WERI-Rb-1 (cell line): ENCODE measurements around the gene RAB11FIP5.

ENCODE experiments used
- DNase-seq: peaks from one replicate; pipeline ENCODE4 v3.0.0-alpha.2; 2020
- H3K27ac ChIP-seq: fragments of 250-450 bp; sonication (Bioruptor Pico); 2 replicates; pipeline ENCODE4 v1.5.1; 2020; ENCODE audit warnings: mild to moderate bottlenecking, moderate library complexity
- H3K27me3 ChIP-seq: fragments of 250-450 bp; sonication (Bioruptor Pico); 2 replicates; pipeline ENCODE4 v1.5.1; 2021; ENCODE audit warnings: mild to moderate bottlenecking, low read depth, moderate library complexity; ENCODE audit not compliant: insufficient read depth, severe bottlenecking
- H3K36me3 ChIP-seq: fragments of 250-450 bp; sonication (Bioruptor Pico); 2 replicates; pipeline ENCODE4 v1.5.1; 2020; ENCODE audit warnings: mild to moderate bottlenecking, moderate library complexity
- H3K4me3 ChIP-seq: 2 replicates; pipeline ENCODE4 v1.5.1; 2011; ENCODE audit warnings: low read depth, mild to moderate bottlenecking, control low read depth, low read length
- H3K9me3 ChIP-seq: fragments of 250-450 bp; sonication (Bioruptor Pico); 2 replicates; pipeline ENCODE4 v1.5.1; 2021; ENCODE audit warnings: mild to moderate bottlenecking, moderate library complexity; ENCODE audit not compliant: severe bottlenecking
- CTCF ChIP-seq: IDR thresholded peaks from 2 replicates; pipeline ENCODE4 v1.5.1; 2011; ENCODE audit warnings: low read depth, mild to moderate bottlenecking, control low read depth, inconsistent platforms, low read length

RAB11FIP5 gene

GRCh38 chr2:73063909-73064875, 48.6 kb downstream of the RAB11FIP5 start:
- H3K36me3 ChIP-seq = peaks cover 4% of the 10 kb centered on the region
- no peak for DNase-seq
- H3K4me3 ChIP-seq = no peak overlapping the region
- H3K27ac ChIP-seq = no peak overlapping the region
- no peaks in the 10 kb centered on the region for H3K9me3 ChIP-seq
- no peaks in the 10 kb centered on the region for H3K27me3 ChIP-seq
- no peak for TF ChIP-seq CTCF

GRCh38 chr2:73063472-73063871, 49.3 kb downstream of the RAB11FIP5 start:
- no peak for TF ChIP-seq CTCF
- peaks cover 2% of the 10 kb centered on the region for H3K36me3 ChIP-seq
- no peak overlapping the region for H3K27ac ChIP-seq
- H3K4me3 ChIP-seq = no peak overlapping the region
- H3K9me3 ChIP-seq = no peaks in the 10 kb centered on the region
- H3K27me3 ChIP-seq = no peaks in the 10 kb centered on the region
- DNase-seq = no peak

GRCh38 chr2:73059106-73059505, 53.6 kb downstream of the RAB11FIP5 start:
- no peak overlapping the region for H3K4me3 ChIP-seq
- TF ChIP-seq CTCF = no peak
- no peak for DNase-seq
- H3K9me3 ChIP-seq = peaks cover 2% of the 10 kb centered on the region
- H3K27ac ChIP-seq = no peak overlapping the region
- H3K27me3 ChIP-seq = no peaks in the 10 kb centered on the region
- peaks cover 24% of the 10 kb centered on the region for H3K36me3 ChIP-seq

- Histone ChIP-seq H3K9me3 (peaks cover 2% of the 10 kb centered on the region), H3K27ac (no peak overlapping the region), H3K36me3 (peaks cover 24% of the 10 kb centered on the region), H3K4me3 (no peak overlapping the region), H3K27me3 (no peaks in the 10 kb centered on the region)
- no peak for TF ChIP-seq CTCF
- no peak for DNase-seq
Measured at GRCh38 chr2:73054980-73055379, 57.8 kb downstream of the RAB11FIP5 start.

- TF ChIP-seq CTCF = no peak
- no peaks in the 10 kb centered on the region for H3K27me3 ChIP-seq
- peaks cover 2% of the 10 kb centered on the region for H3K9me3 ChIP-seq
- peaks cover 24% of the 10 kb centered on the region for H3K36me3 ChIP-seq
- H3K4me3 ChIP-seq = no peak overlapping the region
- no peak overlapping the region for H3K27ac ChIP-seq
- no peak for DNase-seq
Measured at GRCh38 chr2:73053316-73054114, 59.2 kb downstream of the RAB11FIP5 start.
